ENCODE data around the gene ZC3H4. TPM values are rescaled to one million over a fixed set of nuclear protein-coding genes. Genes with fewer than 3 reads are reported as not detected.

The ZC3H4 gene
- total and polyA plus RNA-seq, 2 experiments from 2014 or later = 26.7 to 36.9 TPM

- no peak for TF ChIP-seq ETS1 (IDR thresholded peaks at IDR 0.05)
- no peak for TF ChIP-seq POLR2AphosphoS5 (IDR thresholded peaks at IDR 0.05; ENCODE audit: low read depth)
Measured at GRCh38 chr19:47100290-47100689, 13.3 kb downstream of the ZC3H4 start (continued).

GRCh38 chr19:47099576-47100050, 14.0 kb downstream of the ZC3H4 start:
- Histone ChIP-seq H2AFZ (no peak overlapping the region), H3K27ac (ENCODE audit: low read depth) (0 out of 2 replicates have a peak overlapping the region, but pooled peaks have one; percentile 85), H3K36me3 (ENCODE audit: insufficient read depth) (0 out of 2 replicates have a peak, but pooled peaks cover under 1% of the 10 kb centered on the region), H3F3A (replicated peaks; ENCODE audit: low read depth) (peaks cover 24% of the 10 kb centered on the region; the same call in 1 of the 2 replicates), H3K4me3 (no peak overlapping the region), H4K20me1 (replicated peaks; ENCODE audit: insufficient read depth) (peaks cover 18% of the 10 kb centered on the region), H3K4me2 (no peak overlapping the region), H3K9me2 (ENCODE audit: insufficient read depth) (no peaks in the 10 kb centered on the region), H3K27me3 (ENCODE audit: insufficient read depth) (no peaks in the 10 kb centered on the region), H3K4me1 (ENCODE audit: insufficient read depth) (peaks cover 36% of the 10 kb centered on the region), H3K79me2 (replicated peaks; ENCODE audit: insufficient read depth) (peaks cover 99% of the 10 kb centered on the region)
- Mint-ChIP-seq H3K9me3 (no peaks in the 10 kb centered on the region), H3K27ac (0 out of 2 replicates have a peak overlapping the region, but pooled peaks have one; percentile 42), H3K4me1 (peaks cover 50% of the 10 kb centered on the region), H3K27me3 (ENCODE audit: insufficient read depth, low read depth, poor library complexity) (peaks cover 3% of the 10 kb centered on the region), H3K4me3 (no peak overlapping the region), H3K36me3 (ENCODE audit: low read depth) (peaks cover 24% of the 10 kb centered on the region)
- TF ChIP-seq CTCF (conservative IDR thresholded peaks at IDR 0.05; ENCODE audit: low read depth in 2 of 2) (no peak), POLR2AphosphoS5 (IDR thresholded peaks at IDR 0.05; ENCODE audit: low read depth) (no peak), JUNB (IDR thresholded peaks at IDR 0.05; ENCODE audit: unreplicated experiment) (no peak), CREB1 (CRISPR knock-in tag; IDR thresholded peaks at IDR 0.05; ENCODE audit: low read depth) (no peak), REST (IDR thresholded peaks at IDR 0.05; ENCODE audit: unreplicated experiment) (no peak)
- ATAC-seq (peak; percentile 38), DNase-seq (ENCODE audit: low spot score) (no peak)

- peaks cover 34% of the 10 kb centered on the region for H3K36me3 Mint-ChIP-seq (ENCODE audit: low read depth)
- Histone ChIP-seq H3F3A (replicated peaks; ENCODE audit: low read depth) (peaks cover 25% of the 10 kb centered on the region; the same call in 1 of the 2 replicates), H4K20me1 (replicated peaks; ENCODE audit: insufficient read depth) (peaks cover 18% of the 10 kb centered on the region), H3K9me2 (ENCODE audit: insufficient read depth) (no peaks in the 10 kb centered on the region), H3K79me2 (replicated peaks; ENCODE audit: insufficient read depth) (peaks cover 96% of the 10 kb centered on the region), H3K36me3 (ENCODE audit: insufficient read depth) (peaks cover 7% of the 10 kb centered on the region), H3K4me1 (ENCODE audit: insufficient read depth) (peaks cover 36% of the 10 kb centered on the region), H3K27me3 (ENCODE audit: insufficient read depth) (no peaks in the 10 kb centered on the region), H3K4me3 (no peak overlapping the region), H3K27ac (ENCODE audit: low read depth) (peak overlapping the region; percentile 85), H2AFZ (no peak overlapping the region), H3K4me2 (peak overlapping the region; percentile 36; the same call in 1 of the 2 replicates)
- H3K27ac Mint-ChIP-seq = no peak overlapping the region
- no peak for DNase-seq (ENCODE audit: low spot score)
- peaks cover 49% of the 10 kb centered on the region for H3K4me1 Mint-ChIP-seq
- ATAC-seq = no peak
- no peaks in the 10 kb centered on the region for H3K9me3 Mint-ChIP-seq
- peaks cover 5% of the 10 kb centered on the region for H3K27me3 Mint-ChIP-seq (ENCODE audit: insufficient read depth, low read depth, poor library complexity)
- no peak overlapping the region for H3K4me3 Mint-ChIP-seq
- no peak for TF ChIP-seq REST (IDR thresholded peaks at IDR 0.05; ENCODE audit: unreplicated experiment)
Measured at GRCh38 chr19:47098608-47099007, 15.0 kb downstream of the ZC3H4 start.
